B cell (primary cell): Measurements from ENCODE around the gene GDA. TPM values are rescaled to one million over a fixed set of nuclear protein-coding genes. Genes with fewer than 3 reads are reported as not detected.

Source experiments
- ATAC-seq: fragments of 200-7000 bp; cut with Tn5 transposase; one replicate; pipeline ENCODE4 v1.10.0; 2021; ENCODE audit warnings: low read depth, mild to moderate bottlenecking, moderate number of reproducible peaks, moderate library complexity
- CTCF ChIA-PET: fragments of 350-600 bp; sonication (Branson Sonifier 250); formaldehyde crosslinking; loops from one replicate; lab custom pipeline; 2021; ENCODE audit warnings: antibody characterized with exemption, inconsistent platforms; lab: Charles Lee
- POLR2A ChIA-PET: fragments of 350-600 bp; sonication (Branson Sonifier 250); formaldehyde crosslinking; loops from one replicate; lab custom pipeline; 2021; ENCODE audit warnings: antibody characterized with exemption; lab: Charles Lee
- DNase-seq: peaks from one replicate; pipeline ENCODE4 v3.0.0; 2013
- H2AFZ ChIP-seq: 2 replicates; pipeline ENCODE4 v1.6.1; 2012; ENCODE audit warnings: mild to moderate bottlenecking, low read depth, low read length; ENCODE audit not compliant: insufficient read depth, poor library complexity, severe bottlenecking
- H3K27ac ChIP-seq, 2 donors: 1 replicate in 1 of 2; 2 replicates in 1 of 2; pipeline ENCODE4 v1.5.1; 2012 to 2013; ENCODE audit warnings: low read length in 2 of 2, mild to moderate bottlenecking in 2 of 2, moderate library complexity in 1 of 2
- H3K27me3 ChIP-seq, 4 experiments: fragments of 200-600 bp in 1 of 4; sonication (generic) in 1 of 4; replicated peaks in 1 of 4; 1 replicate in 2 of 4; 2 replicates in 2 of 4; pipeline versions ENCODE4 v1.6.1 to v1.7.0; 2013 to 2016; ENCODE audit warnings: low read length in 3 of 4, mild to moderate bottlenecking in 2 of 4, mixed read lengths in 1 of 4, moderate library complexity in 1 of 4; ENCODE audit not compliant: insufficient read depth in 4 of 4, control insufficient read depth in 3 of 4; ENCODE audit errors: control extremely low read depth in 1 of 4
- H3K36me3 ChIP-seq, 2 experiments: replicated peaks in 1 of 2; 1 replicate in 1 of 2; 2 replicates in 1 of 2; pipeline versions ENCODE4 v1.6.1 to v1.7.1; 2013; ENCODE audit warnings: low read length in 1 of 2; ENCODE audit not compliant: insufficient read depth in 2 of 2, control insufficient read depth in 1 of 2; ENCODE audit errors: control extremely low read depth in 1 of 2, extremely low read depth in 1 of 2
- H3K4me1 ChIP-seq, 2 donors: fragments of 200-600 bp in 1 of 2; sonication (generic) in 1 of 2; 1 replicate in 1 of 2; 2 replicates in 1 of 2; pipeline versions ENCODE4 v1.5.1 to v1.6.1; 2013 to 2017; ENCODE audit warnings: low read length in 2 of 2; ENCODE audit not compliant: control insufficient read depth in 2 of 2, insufficient read depth in 2 of 2
- H3K4me2 ChIP-seq: replicated peaks from 2 replicates; pipeline ENCODE3; 2012; ENCODE audit warnings: mild to moderate bottlenecking, low read depth, low read length; ENCODE audit not compliant: poor library complexity, severe bottlenecking
- H3K4me3 ChIP-seq, 5 experiments: fragments of 200-600 bp in 1 of 5; sonication (generic) in 1 of 5; 1 replicate in 3 of 5; 2 replicates in 2 of 5; pipeline versions ENCODE4 v1.5.1 to v1.7.0; 2011 to 2016; ENCODE audit warnings: low read length in 4 of 5, mild to moderate bottlenecking in 4 of 5, low read depth in 2 of 5, control low read depth in 1 of 5, moderate library complexity in 1 of 5; ENCODE audit not compliant: insufficient read depth in 1 of 5; ENCODE audit errors: control extremely low read depth in 1 of 5, extremely low read depth in 1 of 5
- H3K79me2 ChIP-seq: fragments of 200-600 bp; sonication (generic); one replicate; pipeline ENCODE4 v1.6.0; 2016; ENCODE audit warnings: low read length; ENCODE audit not compliant: control insufficient read depth, insufficient read depth
- H3K9ac ChIP-seq: fragments of 200-600 bp; sonication (generic); 2 replicates; pipeline ENCODE4 v1.6.1; 2017; ENCODE audit warnings: mild to moderate bottlenecking, low read length, moderate library complexity
- H3K9me3 ChIP-seq, 3 donors: one replicate each; pipeline versions ENCODE4 v1.6.1 to v1.7.1; 2013; ENCODE audit warnings: low read length in 2 of 3; ENCODE audit not compliant: control insufficient read depth in 2 of 3, insufficient read depth in 1 of 3; ENCODE audit errors: control extremely low read depth in 1 of 3
- H4K20me1 ChIP-seq: 2 replicates; pipeline ENCODE4 v1.6.0; 2012; ENCODE audit warnings: mild to moderate bottlenecking, low read length; ENCODE audit not compliant: insufficient read depth, control insufficient read depth, poor library complexity, severe bottlenecking
- H3K27ac Mint-ChIP-seq: one replicate; pipeline ENCODE4 v1.8.0; 2021; ENCODE audit warnings: mixed read lengths
- H3K27me3 Mint-ChIP-seq: one replicate; pipeline ENCODE4 v1.8.0; 2021; ENCODE audit warnings: mixed read lengths
- H3K4me1 Mint-ChIP-seq: one replicate; pipeline ENCODE4 v1.8.0; 2021; ENCODE audit warnings: mixed read lengths
- H3K4me3 Mint-ChIP-seq: one replicate; pipeline ENCODE4 v1.8.0; 2021; ENCODE audit warnings: mixed read lengths
- H3K9me3 Mint-ChIP-seq: one replicate; pipeline ENCODE4 v1.8.0; 2022; ENCODE audit warnings: mixed read lengths; ENCODE audit not compliant: insufficient read depth
- CTCF ChIP-seq: fragments of 200-600 bp; IDR thresholded peaks from one replicate; pipeline ENCODE4 v1.8.0; 2022; ENCODE audit warnings: antibody characterized with exemption, mild to moderate bottlenecking
- EZH2 ChIP-seq: IDR thresholded peaks from 2 replicates; pipeline ENCODE4 v1.6.1; 2012; ENCODE audit warnings: borderline replicate concordance, low read depth, mild to moderate bottlenecking, moderate library complexity, low read length; ENCODE audit not compliant: insufficient read depth, poor library complexity, severe bottlenecking
- WGBS: methylation state at CpG from one replicate; pipeline ENCODE4 v1.1.5; 2013; ENCODE audit warnings: missing lambda C conversion rate; ENCODE audit not compliant: insufficient coverage; 5-methylcytosine and 5-hydroxymethylcytosine counted together
- intact Hi-C: fragments of 100-400 bp; cut with micrococcal nuclease; formaldehyde crosslinking; loops from one replicate; pipeline ENCODE4 v1.10.0; 2022
- polyA plus RNA-seq: library from polyadenylated mRNA; depleted of rRNA; stranded (reverse); fragments of >200 nt; gene quantifications from 2 replicates; pipeline ENCODE4 v1.2.3, GENCODE V29; 2012
- total RNA-seq, 2 donors: library from RNA; stranded (reverse); fragments of 120-200 nt in 1 of 2; gene quantifications; 1 replicate in 1 of 2; 2 replicates in 1 of 2; pipeline versions ENCODE4 v1.2.3 to v1.2.4, GENCODE V29; 2013 to 2022

The GDA gene
- total and polyA plus RNA-seq, 2 donors (not counting 1 experiment from before 2014, with no cell fraction given): not detected

GRCh38 chr9:72168075-72168474 lies 18.8 kb downstream of the GDA start:
- no peak for TF ChIP-seq EZH2
- no peak for TF ChIP-seq CTCF
- Histone ChIP-seq H3K4me1 (no peaks in the 10 kb centered on the region), H3K36me3 (no peaks in the 10 kb centered on the region), H2AFZ (no peak overlapping the region), H3K4me2 (no peak overlapping the region), H3K4me3 (no peak overlapping the region), H4K20me1 (no peaks in the 10 kb centered on the region), H3K27me3 (peaks cover 0 to 2% (median 0%) of the 10 kb centered on the region in 4 experiments), H3K27ac (no peak overlapping the region), H3K79me2 (no peaks in the 10 kb centered on the region), H3K9me3 (no peaks in the 10 kb centered on the region), H3K9ac (no peak overlapping the region)
- H3K4me1 Mint-ChIP-seq: no peaks in the 10 kb centered on the region
- H3K27ac Mint-ChIP-seq: no peak overlapping the region
- no peak overlapping the region for H3K4me3 Mint-ChIP-seq
- H3K27me3 Mint-ChIP-seq: peaks cover 7% of the 10 kb centered on the region
- ATAC-seq (no peak), DNase-seq (no peak)
- intact Hi-C loops: no loop called here
- CTCF ChIA-PET: no interaction called here
- H3K9me3 Mint-ChIP-seq: no peaks in the 10 kb centered on the region
- 86% methylated on average over 3 of the region's 5 CpGs for WGBS
- POLR2A ChIA-PET: no interaction called here

GRCh38 chr9:72169178-72169577 lies 19.9 kb downstream of the GDA start:
- no peaks in the 10 kb centered on the region for H3K9me3 Mint-ChIP-seq
- TF ChIP-seq EZH2 (no peak), CTCF (no peak)
- H3K36me3 ChIP-seq: no peaks in the 10 kb centered on the region
- H3K9ac ChIP-seq: no peak overlapping the region
- H2AFZ ChIP-seq: no peak overlapping the region
- peaks cover 2% of the 10 kb centered on the region for H3K27me3 Mint-ChIP-seq
- no peaks in the 10 kb centered on the region for H4K20me1 ChIP-seq
- no peak overlapping the region for H3K4me2 ChIP-seq
- H3K79me2 ChIP-seq: no peaks in the 10 kb centered on the region
- no peaks in the 10 kb centered on the region for H3K9me3 ChIP-seq
- no peak for ATAC-seq
- H3K4me1 ChIP-seq: no peaks in the 10 kb centered on the region
- H3K27ac Mint-ChIP-seq: no peak overlapping the region
- CTCF ChIA-PET: no interaction called here
- no peaks in the 10 kb centered on the region for H3K4me1 Mint-ChIP-seq
- no peaks in the 10 kb centered on the region for H3K27me3 ChIP-seq
- POLR2A ChIA-PET: no interaction called here
- no peak overlapping the region for H3K4me3 Mint-ChIP-seq
- intact Hi-C loops: no loop called here
- H3K4me3 ChIP-seq: no peak overlapping the region
- no peak overlapping the region for H3K27ac ChIP-seq
- DNase-seq: no peak
